Middle frontal gyrus (tissue), 1 donor: Measurements from ENCODE around the gene GLYATL1B.
"Not testable (repeated sequence)": the region's sequence is repeated elsewhere in the genome, so short reads cannot be mapped to it uniquely, and the experiment has no call there.

Experiments
- DNase-seq: peaks from one replicate; pipeline ENCODE4 v3.0.0-alpha.2; 2015; ENCODE audit warnings: low spot score; ENCODE audit errors: extremely low spot score

Gene GLYATL1B, protein sequence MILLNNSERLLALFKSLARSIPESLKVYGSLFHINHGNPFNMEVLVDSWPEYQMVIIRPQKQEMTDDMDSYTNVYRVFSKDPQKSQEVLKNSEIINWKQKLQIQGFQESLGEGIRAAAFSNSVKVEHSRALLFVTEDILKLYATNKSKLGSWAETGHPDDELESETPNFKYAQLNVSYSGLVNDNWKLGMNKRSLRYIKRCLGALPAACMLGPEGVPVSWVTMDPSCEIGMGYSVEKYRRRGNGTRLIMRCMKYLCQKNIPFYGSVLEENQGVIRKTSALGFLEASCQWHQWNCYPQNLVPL

DNA sequence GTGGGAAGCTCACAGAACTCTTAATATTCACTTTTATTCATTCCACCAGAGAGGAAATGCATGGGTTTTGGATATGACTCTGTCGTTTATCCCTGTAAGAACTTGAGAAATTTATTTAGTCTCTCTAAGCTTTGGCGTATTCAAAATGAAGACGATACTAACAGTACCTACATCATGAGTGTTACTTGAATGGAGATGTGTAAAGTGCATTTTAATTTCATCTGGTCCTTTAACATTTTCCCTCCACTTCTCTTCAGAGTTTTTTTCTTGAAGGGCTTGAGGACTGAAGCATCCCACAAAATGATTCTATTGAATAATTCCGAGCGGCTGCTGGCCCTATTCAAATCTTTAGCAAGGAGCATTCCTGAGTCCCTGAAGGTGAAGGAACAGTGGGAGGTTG lies at the start of gene GLYATL1B:
GLYATL1B (plus strand) TSS at position 301 of the 400 bp plus-strand sequence; CDS start at position 301, 0 bp downstream.
- not testable (repeated sequence) for DNase-seq

DNA sequence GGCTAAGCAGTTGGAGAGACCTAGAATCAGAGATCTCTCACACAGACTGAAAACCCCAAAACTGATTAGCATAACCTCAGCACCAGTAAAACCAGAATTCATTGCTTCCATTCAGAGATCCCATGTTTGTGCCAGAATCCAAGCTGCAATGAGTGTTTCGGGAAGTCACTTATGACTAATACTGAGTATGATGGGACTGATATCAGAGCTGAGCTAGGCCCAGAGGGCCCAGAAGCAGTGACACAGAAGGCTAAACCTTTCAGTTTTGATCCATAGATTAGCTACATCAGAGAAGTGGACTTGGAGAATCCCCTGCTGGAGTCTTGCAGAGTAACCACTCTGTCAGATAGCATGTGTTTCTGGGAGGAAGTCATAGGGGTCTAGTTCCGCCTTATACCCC lies 49.6 kb upstream of the GLYATL1B start:
- not testable (repeated sequence) for DNase-seq

DNA sequence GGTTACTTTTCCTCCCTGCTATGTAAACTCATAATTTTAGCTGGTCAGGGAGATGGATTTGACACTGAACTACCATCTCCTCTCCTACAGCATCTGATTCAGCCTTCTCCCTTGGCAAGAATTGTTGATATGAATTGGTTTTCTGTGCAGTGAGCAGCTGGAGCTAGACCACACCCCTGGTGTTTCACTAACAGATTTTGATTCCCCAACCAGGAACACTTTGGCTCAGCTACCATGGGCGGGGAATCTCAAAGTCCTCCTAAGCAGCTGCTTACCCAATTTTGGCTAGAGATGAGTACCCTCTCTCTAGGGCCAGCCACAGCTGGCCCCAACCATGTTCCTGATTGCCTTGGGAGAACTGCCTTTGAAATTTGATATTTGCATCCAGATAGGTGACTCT lies 48.7 kb upstream of the GLYATL1B start:
- DNase-seq: not testable (repeated sequence)

DNA sequence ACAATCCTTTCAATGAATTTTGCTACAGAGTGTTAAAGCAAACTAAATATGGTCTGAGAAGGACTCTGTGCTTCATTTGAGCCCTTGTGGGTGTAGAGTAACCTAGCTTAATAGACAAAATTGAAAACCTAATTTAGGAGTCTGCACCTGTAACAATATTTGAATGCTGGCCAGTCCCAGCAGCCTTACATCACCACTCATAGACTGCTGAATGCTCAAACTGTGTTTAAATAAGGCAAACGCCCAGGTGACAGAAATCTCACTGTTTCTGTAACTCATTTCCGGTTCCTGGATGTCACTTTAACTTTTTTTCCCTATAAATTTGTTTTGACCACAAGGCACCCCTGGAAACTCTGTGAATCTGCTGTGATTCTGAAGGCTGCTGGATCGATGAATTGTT lies 45.5 kb upstream of the GLYATL1B start:
- no peak for DNase-seq

DNA sequence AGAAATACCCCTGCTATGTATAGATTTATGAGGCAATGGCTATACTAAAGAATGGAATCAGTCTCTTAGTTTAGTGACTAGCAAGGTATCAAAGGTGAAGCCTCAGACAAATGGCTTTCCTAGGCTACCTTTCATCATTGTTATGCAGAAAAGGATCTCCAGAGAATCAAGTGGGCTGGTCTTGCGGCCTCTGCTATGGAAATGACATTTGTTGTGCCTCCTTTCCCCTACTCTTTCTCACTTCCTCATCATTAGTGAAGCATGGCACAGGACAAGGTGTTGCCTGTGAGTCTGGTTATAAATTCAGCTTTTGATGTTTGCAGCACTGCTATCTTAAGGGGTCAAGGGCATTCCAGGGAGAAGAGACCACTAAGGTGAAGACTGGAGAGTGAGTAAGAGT lies 34.7 kb upstream of the GLYATL1B start:
- not testable (repeated sequence) for DNase-seq

DNA sequence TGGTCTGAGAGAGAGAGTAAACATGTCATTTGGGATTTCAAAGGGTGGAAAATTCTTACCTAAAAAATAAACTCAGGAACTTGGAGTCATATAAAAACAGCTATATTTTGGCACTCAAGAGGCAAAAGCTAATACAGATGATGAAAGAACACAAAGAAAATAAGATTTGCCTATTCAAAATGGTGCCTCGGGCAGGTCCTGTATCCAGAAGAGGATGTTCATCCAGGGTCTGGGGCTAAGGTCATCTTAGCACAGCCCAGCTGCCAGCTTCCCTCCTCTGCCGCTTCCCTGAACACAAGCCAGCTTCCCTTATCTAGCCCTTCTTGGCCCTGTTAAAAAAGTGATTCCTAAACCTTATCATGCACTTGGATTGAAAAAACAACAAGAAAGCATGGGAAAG lies 33.8 kb upstream of the GLYATL1B start:
- DNase-seq: not testable (repeated sequence)

DNA sequence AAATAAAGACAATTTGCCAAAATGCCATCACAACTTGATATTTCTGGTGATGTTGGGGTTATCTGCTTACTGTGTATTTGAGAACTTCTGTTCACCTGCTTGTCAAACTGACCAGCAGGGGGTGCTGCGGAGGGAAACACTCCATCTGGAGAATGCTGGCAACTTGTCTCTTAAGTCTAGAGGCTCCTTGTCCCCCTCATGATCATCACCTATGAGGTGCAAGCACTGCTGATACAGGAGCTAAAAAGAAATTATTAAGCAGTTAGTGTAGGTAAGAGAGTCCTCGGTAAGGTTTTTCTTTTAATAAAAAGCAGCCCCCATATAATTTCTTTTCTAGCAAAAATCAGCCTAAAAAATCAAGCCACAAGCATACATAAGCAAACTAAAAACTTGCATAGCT lies 32.7 kb upstream of the GLYATL1B start:
- DNase-seq: no peak

DNA sequence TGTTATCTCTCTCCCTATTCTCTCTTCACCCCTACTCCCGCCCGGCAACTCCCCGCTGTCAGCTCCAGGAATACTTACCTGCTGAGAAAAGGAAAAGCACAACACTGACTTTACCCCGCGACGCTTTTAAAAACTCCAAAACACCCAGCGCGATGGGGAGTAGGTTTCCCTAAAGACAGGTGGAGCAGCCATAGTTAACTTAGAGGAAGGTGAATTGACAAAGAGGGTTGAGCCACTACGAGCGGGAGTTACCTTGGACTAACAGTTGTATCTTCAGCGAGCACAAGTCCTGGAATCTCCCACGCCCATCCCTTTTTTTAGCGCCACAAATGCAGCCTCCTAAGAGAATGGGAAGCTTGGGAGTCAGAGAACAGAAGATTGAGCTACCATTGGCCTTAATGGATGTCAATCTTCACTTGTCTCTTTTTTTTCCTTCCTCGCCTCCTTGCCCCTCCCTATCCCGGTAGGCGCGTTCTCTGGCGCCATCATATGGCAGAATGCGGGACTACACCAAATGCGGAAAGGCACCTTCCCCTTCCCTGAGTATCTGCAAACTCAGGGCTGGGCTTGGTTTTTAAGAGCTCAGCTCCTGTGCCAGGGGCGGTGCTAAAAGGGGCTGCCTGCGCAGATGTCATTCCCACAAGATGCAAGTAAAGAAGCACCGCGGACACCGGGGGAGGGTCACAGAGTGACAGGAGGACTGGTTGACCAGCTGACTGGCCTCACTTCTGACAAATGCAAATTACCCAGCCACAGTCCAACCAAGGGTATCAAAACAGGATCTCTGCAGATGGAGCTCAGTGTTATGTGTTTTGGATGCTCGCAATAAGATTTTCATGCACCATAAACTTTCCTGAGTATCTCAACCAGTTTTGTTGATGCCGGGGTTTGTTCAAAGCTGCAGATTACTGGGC lies 27.7 kb upstream of the GLYATL1B start:
- peak; percentile 73 for DNase-seq

DNA sequence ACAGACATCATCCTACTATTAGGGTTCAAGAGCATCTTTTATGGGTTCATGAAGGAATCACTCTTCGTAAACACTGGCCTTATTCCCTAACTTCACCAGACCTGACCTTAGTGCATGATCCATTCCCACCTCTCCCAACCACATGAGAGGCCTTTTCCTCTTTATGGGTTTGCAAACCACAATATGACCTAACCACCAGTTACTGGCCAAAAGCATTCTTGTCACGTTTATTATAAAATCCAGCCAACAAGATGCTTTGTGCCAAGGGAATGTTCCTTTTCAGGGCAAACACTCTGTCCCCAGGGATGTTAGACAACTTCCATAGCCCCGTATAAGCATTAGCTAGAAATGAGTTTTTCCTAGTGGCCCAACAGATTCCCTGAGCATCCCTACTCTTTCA lies 26.0 kb upstream of the GLYATL1B start:
- not testable (repeated sequence) for DNase-seq

DNA sequence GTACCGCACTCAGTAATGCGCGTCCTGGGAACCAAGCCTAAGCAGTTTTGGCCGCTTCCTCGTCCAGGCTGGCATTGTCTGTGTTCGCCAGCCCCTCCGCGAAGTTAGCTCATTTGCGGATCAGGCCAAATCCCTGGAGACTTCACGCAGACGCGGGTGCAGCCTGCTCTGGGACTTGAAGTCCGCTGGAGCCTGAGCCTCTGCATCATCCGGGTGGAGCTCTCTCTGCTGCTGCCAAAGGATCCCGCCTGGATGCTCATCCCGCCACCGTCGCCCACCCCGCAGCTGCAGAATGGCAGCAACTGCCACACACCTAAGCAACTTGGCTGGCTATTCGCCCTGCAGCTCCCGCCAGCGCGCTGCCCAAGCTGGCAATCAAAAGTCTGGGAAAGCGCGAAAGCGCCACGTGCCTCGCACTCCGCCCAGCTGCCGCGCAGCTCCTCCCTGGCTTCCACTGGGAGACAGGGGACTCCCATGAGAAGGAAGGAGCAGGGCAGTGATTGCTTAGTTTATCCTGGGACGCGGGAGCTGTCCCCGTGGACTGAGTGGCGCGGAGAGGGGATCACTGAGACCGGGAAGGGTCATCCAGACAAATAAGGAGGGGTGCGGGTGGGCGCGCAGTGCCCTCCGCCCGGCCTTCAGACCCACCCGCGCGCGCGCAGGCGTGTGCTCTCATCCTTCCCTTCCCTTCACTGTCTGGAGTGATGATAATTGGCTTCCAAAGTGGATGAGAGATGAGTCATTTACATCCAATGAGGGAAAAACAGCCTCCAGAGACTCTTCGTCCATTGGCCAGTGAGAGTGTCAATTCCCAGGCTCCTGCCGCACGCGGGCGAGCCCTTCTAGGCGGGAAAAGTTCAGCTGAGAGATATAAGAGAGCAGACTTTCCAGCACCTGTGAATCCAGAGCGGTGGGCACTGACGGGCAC lies 23.2 kb upstream of the GLYATL1B start:
- no peak for DNase-seq

DNA sequence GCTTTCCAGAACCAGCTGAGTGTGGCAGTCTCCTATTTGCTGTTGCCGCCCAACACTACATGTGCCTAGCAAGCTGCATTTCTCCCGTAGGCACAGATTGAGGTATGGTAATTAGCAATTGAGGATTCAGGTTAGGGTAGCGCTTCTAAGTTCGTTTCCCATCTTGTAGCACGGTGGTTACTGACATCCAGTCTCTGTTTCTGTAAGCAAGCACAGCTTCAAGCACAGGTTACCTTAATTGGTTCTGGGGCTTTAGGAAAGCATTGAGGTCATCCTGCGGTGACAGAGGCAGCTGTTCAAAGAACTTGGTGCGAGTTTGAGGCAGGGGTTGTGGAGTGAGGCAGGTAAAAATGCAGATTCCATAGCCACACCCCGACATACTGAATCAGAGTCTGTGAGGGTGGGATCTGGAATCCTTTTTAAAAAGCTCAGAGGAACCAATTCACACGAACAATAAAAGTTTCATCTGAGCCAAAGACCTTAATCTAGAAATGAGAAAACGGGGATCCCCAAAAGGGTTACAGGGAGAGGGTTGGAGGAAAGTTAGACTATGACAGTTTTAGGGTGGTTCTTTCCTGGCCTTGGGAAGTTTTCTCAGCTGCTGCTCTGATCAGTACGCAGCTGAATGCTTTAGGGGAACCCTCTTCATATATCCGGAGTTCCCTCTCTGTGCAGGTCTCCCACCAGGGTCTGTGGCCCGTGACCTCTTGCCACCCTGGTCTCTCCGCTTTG lies 21.9 kb upstream of the GLYATL1B start:
- not testable (repeated sequence) for DNase-seq

DNA sequence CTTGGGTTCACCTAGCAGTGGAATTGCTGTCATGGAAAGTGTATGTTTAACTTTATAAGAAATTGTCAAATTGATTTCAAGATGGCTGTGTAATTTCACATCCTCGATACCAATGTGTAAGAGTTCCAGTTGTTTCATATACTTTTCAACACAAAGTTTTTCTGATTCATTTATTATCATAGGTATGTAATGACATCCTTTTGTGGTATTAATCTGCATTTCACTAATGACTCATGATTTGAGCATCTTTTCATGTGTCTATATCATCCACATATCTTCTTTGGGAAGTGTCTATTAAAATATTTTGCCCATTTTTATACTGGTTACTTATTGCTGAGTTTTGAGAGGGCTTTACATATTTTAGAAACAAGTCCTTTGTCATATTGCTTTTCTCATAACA lies 17.0 kb upstream of the GLYATL1B start:
- DNase-seq: no peak

DNA sequence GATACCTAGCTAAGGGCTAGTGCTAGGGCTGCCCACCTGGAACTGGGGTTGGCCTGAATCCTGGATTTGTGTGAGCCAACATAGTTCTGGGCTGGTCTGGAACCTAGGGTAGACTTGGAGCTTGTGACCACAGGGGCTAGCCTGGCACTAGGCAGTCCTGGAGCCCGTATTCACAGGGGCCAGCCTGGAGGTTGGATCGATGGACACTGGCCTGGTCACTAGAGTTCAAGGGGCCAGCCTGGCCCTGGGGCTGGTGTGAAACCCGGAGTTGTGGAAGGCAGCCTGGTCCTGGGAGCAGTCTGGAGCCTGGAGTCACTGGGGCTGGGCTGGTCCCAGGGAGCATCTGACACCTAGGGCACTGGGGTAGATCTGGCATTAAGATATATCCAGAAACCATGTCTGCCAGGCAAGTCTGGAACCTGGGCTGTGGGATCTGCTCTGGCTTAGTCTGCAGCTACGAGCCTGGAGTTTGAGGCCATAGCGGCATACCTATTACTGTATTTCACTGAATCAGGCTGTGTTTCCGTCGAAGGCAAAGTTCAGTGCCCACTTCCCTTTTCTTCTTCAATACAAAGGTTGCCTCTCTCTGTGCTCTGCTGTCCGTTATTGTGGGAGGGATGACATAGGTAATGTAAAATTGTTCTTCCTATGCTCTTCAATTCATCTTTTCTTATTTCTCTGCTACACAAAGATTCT lies 9.1 kb upstream of the GLYATL1B start:
- no peak for DNase-seq

DNA sequence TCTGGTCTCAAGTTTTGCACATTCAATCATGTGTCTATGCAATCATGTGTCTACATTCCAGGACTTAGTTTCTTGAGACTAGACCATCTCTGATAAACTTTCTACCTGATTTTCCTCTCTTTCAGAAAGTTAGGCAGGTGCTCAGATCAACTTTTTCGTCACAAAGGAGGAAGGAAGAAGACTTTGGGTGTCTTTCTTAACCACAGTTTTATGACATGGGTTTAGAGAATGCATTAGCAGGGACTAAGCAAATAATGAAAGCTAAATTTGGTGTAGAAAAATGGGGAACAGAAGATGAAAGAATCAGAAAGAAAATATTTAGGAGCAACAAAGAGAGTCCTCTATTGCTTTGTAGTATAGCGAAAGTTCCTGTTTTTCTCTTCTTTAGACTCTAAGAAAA lies 7.7 kb upstream of the GLYATL1B start:
- DNase-seq: no peak

DNA sequence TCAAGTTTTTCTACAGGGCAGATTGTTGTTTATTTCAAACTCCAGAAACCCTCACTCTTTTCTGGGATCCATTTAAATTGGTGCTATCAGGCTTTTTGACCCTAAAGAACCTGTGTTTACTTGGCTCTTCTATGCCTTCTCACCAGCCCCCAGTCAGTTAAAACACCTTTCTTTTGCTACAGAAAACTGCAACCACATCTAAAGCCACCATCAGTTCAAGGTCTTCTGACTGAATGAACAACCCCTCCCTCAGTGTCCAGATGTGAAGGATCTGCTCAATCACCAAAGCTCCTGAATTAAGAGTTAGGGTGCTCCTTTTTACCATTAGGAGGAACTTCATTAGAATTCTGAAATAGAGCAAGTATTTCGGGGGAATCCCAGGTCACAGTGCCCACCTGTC lies 7.0 kb upstream of the GLYATL1B start:
- DNase-seq: no peak

DNA sequence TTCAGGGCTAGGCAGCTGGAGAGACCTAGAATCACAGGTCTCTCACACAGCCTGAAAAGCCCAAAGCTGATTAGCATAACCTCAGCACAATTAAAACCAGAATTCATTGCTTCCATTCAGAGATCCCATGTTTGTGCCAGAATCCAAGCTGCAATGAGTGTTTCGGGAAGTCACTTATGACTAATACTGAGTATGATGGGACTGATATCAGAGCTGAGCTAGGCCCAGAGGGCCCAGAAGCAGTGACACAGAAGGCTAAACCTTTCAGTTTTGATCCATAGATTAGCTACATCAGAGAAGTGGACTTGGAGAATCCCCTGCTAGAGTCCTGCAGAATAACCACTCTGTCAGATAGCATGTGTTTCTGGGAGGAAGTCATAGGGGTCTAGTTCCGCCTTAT lies 5.7 kb upstream of the GLYATL1B start:
- DNase-seq: not testable (repeated sequence)

DNA sequence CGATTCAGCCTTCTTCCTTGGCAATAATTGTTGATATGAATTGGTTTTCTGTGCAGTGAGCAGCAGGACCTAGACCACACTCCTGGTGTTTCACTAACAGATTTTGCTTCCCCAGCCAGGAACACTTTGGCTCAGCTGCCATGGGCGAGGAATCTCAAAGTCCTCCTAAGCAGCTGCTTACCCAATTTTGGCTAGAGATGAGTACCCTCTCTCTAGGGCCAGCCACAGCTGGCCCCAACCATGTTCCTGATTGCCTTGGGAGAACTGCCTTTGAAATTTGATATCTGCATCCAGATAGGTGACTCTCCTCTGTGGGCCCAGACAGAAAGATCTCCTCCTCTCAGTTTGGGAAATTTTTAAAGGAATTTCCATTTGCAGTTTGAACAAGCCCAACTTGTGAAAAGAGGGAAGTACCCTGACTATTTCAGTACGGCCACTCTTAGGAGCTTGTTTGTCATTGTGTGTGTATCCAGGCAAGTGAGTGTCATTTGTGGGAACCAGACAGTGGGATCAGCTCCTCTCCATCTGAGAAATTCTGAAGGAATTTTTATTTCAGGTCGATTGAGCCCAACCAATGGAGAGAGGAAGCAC lies 4.6 kb upstream of the GLYATL1B start:
- not testable (repeated sequence) for DNase-seq

DNA sequence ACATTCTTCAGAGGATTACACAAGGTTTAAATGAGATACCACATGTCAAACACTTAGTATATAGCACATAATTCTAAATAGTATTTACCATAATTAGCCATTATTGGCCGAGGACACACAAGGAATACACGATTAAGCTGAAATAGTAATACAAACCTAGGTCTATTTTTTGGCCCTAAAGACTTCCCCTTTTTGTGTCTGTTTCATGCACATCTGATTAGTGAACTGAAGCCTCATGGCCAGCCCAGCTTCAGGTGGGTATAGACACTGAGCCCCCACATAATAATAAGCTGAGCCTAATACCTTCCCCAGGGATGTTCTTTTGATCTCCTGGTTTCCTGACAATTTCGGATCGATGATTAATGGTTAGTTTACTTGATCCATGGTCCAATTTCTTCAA lies 2.1 kb downstream of the GLYATL1B start:
- DNase-seq: no peak

DNA sequence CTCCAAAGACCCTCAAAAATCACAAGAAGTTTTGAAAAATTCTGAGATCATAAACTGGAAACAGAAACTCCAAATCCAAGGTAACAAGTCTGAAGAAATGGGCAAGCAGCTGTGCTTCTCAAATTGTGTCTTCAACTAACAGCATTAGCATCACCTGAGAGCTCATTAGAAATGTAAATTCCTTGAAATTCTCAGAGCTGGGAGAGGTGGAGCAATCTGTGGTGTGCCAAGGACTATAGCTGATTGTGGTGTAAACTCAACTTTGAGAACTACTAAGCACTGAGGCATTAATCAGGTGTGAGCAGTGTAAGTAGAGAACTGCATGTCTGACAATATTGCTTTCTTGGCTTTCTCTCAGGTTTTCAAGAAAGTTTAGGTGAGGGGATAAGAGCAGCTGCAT lies 7.5 kb downstream of the GLYATL1B start:
- not testable (repeated sequence) for DNase-seq

DNA sequence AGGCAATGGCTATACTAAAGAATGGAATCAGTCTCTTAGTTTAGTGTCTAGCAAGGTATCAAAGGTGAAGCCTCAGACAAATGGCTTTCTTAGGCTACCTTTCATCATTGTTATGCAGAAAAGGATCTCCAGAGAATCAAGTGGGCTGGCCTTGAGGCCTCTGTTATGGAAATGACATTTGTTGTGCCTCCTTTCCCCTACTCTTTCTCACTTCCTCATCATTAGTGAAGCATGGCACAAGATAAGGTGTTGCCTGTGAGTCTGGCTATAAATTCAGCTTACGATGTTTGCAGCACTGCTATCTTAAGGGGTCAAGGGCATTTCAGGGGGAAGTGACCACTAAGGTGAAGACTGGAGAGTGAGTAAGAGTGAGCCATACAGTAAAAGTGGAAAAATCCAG lies 9.1 kb downstream of the GLYATL1B start:
- DNase-seq: not testable (repeated sequence)
